Fibroblast of skin of abdomen (primary cell): ENCODE data around the gene GADD45B.
A peak's percentile ranks its signal among the peaks of the same experiment; 100 is the strongest.
"Not testable (repeated sequence)": the region's sequence is repeated elsewhere in the genome, so short reads cannot be mapped to it uniquely, and the experiment has no call there.

Experiments used
- DNase-seq: peaks from one replicate; pipeline ENCODE4 v3.0.0-alpha.2; 2013

Gene GADD45B

GRCh38 chr19:2469102-2469914 lies 6.6 kb upstream of the GADD45B start:
- peak; percentile 90 for DNase-seq

GRCh38 chr19:2469915-2470200 lies 6.1 kb upstream of the GADD45B start:
- DNase-seq, result not testable (repeated sequence)

GRCh38 chr19:2474232-2475017 lies 1.5 kb upstream of the GADD45B start:
- peak; percentile 95 for DNase-seq

GRCh38 chr19:2475018-2475701 lies 767 bp upstream of the GADD45B start:
- DNase-seq, result peak; percentile 71

- DNase-seq, result peak; percentile 81
Measured at GRCh38 chr19:2476451-2477140, 669 bp downstream of the GADD45B start.

GRCh38 chr19:2477141-2477710 lies 1.3 kb downstream of the GADD45B start:
- peak; percentile 46 for DNase-seq

- peak; percentile 48 for DNase-seq
Measured at GRCh38 chr19:2477732-2478191, 1.8 kb downstream of the GADD45B start.

- peak; percentile 62 for DNase-seq
Measured at GRCh38 chr19:2478278-2478755, 2.4 kb downstream of the GADD45B start.

- peak; percentile 77 for DNase-seq
Measured at GRCh38 chr19:2478756-2479555, 3.0 kb downstream of the GADD45B start.

- no peak for DNase-seq
Measured at GRCh38 chr19:2479556-2480194, 3.7 kb downstream of the GADD45B start.

GRCh38 chr19:2481466-2481865 lies 5.5 kb downstream of the GADD45B start:
- DNase-seq, result no peak

- DNase-seq, result no peak
Measured at GRCh38 chr19:2482354-2483038, 6.6 kb downstream of the GADD45B start.

GRCh38 chr19:2483084-2483483 lies 7.2 kb downstream of the GADD45B start:
- no peak for DNase-seq

GRCh38 chr19:2483484-2484151 lies 7.7 kb downstream of the GADD45B start:
- no peak for DNase-seq

GRCh38 chr19:2484178-2484937 lies 8.4 kb downstream of the GADD45B start:
- DNase-seq, result no peak

GRCh38 chr19:2485428-2485827 lies 9.5 kb downstream of the GADD45B start:
- no peak for DNase-seq

GRCh38 chr19:2487090-2487489 lies 11.2 kb downstream of the GADD45B start:
- DNase-seq, result no peak

GRCh38 chr19:2487842-2488241 lies 11.9 kb downstream of the GADD45B start:
- no peak for DNase-seq
